HG02884 (cell line): ENCODE results near the gene OTUD7B.
A peak's percentile ranks its signal among the peaks of the same experiment; 100 is the strongest.
"Not testable (repeated sequence)": the region's sequence is repeated elsewhere in the genome, so short reads cannot be mapped to it uniquely, and the experiment has no call there.

Experiments
- ATAC-seq: cut with Tn5 transposase; IDR thresholded peaks from one replicate; pipeline ENCODE4 v1.9.1; 2021; ENCODE audit warnings: mild to moderate bottlenecking, moderate library complexity; ENCODE audit not compliant: unreplicated experiment

The OTUD7B gene

DNA sequence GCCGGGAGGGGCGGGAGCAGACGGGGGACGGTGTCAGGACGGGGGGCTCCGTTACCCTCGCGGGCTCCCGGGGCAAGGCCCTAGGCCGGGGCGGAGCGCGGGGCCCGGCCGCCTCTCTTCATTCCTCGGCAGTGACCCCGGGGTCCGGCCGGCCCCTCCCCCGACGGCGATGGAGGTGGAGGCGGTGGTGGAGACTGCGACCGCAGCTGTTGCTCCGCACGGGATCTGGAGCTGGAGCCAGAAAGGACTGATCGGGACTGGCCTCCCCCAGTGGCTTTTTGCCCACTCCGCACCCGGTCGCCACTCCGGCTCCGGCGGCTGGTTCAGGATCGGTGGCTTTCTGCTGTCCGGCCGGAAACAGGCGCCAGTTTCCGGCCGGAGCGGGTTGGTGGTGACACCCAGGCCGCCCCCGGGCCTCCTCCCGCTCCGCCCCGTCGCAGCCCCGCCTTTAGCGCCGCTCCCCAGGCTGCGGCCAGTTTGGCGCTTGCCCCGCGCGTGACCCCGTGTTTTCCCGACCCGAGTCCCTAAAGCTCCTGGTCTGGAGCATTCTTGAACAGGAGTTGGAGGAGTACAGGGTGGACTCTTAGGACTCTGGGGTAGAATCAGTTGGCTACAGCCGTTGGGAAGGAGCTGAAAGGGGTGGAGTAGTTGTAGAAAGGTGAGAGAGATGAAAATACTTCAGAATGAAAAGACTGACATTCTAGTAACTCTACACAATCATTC lies at the start of gene OTUD7B:
OTUD7B (minus strand) TSS at position 334 of the 723 bp plus-strand sequence. CDS start 33,216 bp downstream, outside the sequence.
- peak; percentile 77 for ATAC-seq

DNA sequence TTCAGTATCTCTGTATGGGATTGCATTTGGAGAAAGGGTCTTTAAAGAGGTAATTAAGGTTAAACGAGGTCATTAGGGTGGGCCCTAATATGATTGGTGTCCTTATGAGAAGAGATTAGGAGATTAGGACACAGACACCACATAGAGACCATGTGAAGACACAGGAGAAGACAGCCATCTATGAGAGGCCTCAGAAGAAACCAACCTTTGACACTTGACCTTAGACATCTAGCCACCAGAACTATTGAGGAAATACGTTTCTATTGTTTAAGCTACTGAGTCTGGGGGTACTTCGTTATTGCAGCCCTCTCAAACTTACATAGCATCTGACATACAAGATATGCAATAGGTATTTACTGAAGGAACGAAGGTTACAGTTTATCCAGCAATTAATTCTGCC lies 49.7 kb upstream of the OTUD7B start:
- no peak for ATAC-seq

DNA sequence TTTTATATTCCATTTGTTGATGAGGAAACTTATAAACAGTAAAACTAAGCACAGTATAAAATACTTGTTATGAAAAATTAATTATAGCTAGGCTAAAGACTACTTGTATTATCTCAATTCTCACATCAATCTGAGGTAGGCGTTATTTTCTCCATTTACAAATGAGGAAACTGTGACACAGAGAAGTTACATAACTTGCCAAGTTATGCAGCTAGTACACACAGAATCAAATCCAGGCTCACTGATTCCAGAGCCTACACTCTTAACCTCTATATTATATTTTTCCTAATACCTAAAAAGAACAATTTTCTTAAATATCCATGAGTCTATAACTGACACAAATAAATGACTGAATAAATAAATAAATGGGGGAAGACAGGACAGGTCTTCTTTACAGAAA lies 45.9 kb upstream of the OTUD7B start:
- ATAC-seq: no peak

DNA sequence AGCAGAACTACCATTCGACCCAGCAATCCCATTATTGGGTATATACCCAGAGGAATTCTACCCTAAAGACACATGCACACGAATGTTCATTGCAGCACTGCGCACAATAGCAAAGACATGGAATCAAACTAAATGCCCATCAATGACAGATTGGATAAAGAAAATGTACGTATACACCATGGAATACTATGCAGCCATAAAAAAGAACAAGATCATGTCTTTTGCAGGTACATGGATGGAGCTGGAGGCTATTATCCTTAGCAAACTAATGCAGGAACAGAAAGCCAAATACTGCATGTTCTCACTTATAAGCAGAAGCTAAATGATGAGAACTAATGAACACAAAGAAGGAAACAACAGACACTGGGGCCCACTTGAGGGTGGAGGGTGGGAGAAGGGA lies 45.0 kb upstream of the OTUD7B start:
- ATAC-seq: not testable (repeated sequence)

DNA sequence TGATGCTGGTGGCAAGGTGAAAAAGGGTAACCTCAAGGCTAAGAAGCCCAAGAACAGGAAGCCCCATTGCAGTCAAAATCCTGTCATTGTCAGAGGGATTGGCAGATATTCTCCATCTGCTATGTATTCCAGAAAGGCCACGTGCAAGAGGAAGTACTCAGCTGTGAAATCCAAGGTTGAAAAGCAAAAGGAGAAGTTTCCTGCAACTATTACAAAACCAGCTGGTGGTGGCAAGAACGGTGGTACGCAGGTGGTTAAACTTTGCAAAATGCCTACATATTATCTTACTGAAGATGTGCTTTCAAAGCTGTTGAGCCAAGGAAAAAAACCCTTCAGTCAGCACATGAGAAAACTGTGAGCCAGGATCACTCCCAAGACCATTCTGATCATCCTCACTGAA lies 43.4 kb upstream of the OTUD7B start:
- no peak for ATAC-seq

DNA sequence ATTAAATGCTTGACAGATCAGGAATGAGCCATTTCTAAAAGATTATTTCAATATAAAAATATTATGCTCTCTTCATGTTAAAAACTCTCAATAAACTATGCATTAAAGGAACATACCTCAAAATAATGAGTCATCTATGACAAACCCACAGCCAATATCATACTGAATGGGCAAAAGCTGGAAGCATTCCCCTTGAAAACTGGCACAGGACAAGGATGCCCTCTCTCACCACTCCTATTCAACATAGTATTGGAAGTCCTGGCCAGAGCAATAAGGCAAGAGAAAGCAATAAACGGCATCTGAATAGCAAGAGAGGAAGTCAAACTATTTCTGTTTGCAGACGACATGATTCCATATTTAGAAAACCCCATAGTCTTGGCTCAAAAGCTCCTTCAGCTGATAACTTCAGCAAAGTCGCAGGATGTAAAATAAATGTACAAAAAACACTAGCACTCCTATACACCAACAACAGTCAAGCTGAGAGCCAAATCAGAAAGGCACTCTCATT lies 41.4 kb upstream of the OTUD7B start:
- ATAC-seq: not testable (repeated sequence)

DNA sequence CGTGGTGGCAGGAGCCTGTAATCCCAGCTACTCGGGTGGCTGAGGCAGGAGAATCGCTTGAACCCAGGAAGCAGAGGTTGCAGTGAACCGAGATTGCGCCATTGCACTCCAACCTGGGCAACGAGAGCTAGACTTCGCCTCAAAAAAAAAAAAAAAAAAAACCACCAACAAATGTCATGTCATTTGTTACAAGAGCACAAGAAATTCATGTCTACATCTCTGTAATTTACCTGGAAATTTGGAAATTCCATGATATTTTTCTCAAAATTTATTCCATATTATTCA lies 40.5 kb upstream of the OTUD7B start:
- no peak for ATAC-seq

DNA sequence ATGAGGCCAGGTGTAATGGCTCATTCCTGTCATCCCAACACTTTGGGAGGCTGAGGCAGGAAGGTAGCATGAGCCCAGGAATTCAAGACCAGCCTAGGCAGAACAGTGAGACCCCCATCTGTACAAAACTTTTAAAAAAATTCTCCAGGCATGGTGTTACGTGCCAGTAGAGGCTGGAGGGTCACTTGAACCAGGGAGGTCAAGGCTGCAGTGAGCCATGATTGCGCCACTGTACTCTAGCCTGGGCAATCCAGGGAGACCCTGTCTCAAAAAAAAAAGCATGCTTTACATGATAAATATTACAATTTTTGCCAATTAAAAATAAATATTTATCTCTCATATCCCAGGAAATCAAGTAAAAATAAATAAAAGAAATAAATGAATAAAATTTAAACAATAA lies 39.4 kb upstream of the OTUD7B start:
- ATAC-seq: no peak

DNA sequence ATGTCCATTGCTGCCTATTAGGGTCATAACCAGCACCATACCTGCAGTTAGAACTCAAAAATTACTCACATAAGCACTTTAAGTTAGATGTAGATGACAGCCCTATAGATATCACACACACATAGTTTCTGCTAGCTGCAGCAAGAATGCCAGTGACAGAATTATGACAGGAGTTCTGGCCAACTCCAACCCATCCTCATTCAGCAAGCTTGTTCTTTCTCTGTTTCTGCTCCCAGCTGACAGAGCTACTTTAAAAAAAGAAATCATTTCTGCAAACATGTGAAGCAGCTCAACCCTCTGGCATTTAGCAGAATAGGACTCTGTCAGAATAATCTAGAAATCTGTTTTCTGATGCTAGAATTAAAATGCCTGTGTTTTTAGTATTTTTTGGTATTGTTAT lies 23.8 kb upstream of the OTUD7B start:
- ATAC-seq: no peak

DNA sequence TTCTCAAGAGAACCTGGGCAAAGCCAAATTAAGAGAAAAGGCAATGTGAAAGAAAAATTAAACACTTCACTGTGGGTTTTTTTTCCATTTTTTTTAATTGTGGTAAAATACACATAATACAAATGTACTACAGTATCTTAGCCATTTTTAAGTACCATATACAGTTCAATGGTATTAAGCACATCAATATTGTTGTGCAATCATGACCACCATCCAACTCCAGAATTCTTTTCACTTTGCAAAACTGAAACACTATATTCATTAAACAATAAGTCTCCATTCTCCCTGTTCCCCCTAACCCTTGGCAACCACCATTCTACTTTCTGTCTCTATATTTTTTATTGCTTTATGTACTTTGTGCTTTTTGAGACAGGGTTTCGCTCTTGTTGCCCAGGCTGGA lies 17.8 kb upstream of the OTUD7B start:
- ATAC-seq: no peak

DNA sequence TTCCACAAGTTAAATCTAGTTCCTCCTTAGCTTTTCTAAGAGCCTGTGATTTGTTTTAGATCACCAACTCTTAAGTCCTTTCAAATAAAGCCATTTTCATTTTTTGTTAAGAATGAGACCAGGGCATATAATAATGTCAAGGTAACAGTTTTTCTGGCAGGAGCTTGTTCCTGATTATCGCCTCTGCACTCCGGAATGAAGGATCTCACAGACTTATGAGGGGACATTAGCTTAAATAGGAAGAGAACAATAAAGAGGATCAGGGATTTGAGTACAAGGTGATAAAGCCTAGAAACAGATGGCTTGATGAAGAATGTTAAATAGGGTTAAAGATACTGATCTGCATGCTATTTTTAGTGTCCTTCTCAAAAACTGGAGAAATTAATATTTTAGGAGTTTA lies 13.6 kb upstream of the OTUD7B start:
- no peak for ATAC-seq

DNA sequence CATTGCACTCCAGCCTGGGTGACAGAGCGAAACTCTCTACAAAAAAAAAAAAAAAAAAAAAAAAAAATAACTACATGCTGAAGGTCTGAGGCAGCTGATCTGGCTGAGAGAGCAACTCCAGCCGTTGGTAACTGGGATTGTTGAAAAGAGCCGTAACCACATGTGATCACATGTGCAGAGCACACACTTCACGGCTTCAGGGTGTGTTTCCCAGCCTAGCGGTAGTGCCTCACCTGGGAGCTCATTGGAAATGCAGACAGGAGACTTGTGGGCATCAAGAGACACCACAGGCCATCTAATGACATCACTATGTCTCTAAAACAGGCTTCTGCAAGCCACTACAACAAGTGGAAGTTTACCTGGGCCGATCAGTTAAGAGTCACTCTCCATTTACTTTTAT lies 11.8 kb upstream of the OTUD7B start:
- no peak for ATAC-seq

DNA sequence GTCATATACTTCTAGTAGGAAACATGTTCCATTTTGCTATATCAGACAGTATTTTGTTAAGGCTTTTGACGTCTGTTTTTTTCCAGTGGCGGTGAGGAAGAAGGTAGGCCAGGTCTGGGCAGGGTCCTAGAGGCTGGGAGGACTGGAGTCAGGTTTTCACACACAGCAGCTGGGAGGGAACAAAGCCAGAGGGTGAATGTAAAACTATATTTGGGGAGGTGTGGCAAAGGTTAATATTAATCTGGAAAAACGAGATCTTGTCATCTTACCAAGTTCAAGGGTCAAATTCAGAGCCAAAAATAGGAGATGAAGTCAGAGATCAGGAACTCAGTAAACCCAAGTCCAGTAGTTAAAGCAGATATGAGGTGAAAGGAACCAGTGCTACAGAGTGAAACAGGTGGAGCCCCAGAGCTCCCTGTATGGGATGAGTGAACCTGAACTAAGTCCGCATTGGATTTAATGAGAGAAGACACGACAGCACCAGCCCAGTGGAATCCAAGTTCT lies 10.7 kb upstream of the OTUD7B start:
- ATAC-seq: no peak

DNA sequence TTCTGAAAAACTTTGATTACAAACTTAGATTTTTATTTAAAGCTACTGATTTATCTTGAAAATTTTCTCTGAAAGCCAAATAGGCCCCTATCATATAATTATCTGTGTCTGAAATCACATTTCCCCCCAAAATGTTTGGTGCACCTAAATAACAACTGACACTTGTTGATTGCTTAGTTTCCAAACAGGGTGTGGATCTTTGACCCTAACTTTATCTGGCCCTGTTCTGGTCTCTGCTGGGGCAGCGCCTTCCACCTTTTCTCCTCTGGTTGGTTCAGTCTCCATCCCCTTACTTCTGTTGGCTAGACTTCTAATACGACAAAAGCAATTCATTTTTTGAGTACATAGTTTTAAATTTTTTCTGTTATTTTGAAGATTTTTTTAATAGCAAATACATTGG lies 10.2 kb upstream of the OTUD7B start:
- ATAC-seq: no peak

DNA sequence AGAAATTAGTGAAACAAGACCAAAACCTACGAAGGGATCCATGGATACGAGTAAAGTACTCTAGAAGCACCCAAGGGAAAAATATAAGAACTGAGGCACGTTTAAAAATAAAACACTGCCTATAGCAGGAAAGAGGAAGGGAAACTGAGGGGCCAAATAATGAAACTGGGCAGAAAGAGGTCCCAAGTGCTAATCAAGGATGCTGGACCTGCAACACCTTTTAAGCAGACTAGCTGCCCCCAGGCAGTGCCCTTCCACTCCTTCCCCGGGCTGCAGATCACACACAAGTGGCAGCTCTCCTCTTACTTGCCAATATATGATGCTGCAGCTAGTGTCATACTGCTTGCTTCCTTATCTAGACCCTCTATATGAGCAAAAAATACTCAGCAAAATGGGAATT lies 7.6 kb upstream of the OTUD7B start:
- no peak for ATAC-seq

DNA sequence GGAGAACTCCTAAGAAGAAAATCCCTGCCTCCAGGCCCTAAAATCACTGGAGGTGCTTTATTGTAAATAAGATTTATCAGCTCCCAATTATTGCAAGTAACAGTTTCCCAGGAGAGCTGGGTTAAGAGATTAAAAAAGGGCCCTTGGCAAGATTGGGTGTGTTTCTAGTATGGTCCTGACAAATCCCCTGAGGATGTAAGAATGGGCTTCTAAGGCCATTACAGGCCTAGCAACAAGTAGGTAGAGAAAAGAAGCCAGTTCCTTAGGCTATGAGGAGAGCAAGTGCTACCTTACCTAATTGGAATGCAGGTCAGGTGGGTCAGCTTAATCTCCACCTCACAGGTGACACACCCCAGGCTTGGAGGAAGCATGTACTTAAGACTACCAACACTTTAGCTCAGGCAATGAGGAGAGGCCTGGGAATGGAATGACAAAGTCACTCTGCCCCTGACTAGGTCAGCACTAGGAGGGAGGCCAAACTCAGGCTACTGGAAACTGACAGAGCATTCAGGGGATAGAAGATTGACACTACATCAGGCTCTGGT lies 6.8 kb upstream of the OTUD7B start:
- no peak for ATAC-seq

DNA sequence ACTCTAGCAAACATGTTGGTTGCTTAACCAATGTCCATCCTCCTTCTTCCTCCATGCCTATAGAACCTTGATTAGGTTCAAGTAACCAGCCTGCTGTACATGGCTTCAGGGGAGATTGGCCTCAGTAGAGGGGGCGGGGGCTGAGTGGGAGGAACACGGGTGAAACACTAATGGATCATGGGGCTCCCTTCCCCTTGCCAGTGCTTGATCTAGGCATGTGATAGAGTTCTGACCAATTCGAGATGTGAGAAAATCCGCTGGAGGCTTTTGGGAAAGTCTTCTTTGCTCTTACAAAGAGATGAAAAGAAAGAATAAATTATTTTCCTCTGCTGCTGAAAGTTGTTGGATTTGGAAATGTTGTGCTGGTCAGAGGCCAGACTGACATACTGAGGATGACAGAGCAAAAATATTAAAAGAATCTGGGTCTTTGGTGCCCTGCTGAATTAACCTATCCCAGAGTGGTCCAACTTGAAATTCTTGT lies 5.2 kb upstream of the OTUD7B start:
- ATAC-seq: no peak

DNA sequence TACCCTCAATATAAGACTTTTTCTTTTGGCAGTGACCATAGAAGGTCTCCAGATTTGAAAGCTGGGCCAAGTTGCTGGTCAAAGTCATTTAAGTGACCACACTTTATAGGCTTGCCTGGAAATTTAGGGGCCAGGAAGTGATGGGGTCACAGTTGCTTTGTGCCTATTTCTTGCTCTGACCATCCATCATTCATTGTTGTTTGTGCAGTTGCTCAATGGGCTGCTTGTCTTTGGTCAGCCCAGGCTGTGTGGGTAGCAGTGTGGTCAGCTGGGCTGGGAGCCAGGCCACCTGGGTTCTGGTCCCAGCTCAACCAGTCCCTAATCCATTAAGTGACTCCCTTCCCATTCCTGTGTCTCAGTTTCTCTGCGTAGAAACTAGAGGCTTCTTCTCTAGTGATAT lies 2.1 kb upstream of the OTUD7B start:
- no peak for ATAC-seq

DNA sequence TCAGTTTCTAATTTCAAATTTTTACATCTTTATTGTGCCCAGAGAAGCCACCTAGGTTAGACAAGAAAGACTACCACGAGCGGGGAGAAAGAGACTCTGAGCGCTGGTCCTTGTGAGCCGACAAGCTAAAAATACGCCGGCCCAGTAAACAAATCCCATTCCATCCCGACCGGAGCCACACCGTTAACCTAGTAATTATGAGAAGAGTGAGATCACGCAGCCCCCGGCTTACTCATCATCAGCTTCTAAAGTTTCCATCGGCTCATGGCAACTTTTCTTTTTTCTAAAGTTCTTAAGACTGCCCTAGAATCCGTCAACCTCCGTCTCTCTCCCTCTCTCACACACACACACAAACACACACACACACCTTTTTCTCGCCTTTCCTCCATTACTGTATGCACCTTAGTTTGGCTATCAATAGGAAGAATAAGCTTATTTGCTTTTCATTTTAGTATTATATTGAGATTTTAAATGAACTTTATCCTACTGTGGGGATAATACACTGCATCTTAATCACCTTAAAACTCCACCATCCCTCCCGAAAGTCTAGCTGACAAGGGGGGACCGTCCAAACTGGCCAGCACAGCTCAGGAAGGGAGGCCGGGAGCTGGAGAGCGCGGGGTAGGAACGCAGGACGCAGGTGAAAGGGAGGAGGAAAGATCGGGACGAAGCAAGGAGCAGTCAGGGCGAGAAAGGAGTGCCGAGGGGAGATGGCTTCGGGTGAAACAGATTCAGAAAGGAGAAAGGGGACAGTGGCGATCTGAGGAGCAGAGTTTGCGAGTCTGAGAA lies 728 bp downstream of the OTUD7B start:
- ATAC-seq: no peak

DNA sequence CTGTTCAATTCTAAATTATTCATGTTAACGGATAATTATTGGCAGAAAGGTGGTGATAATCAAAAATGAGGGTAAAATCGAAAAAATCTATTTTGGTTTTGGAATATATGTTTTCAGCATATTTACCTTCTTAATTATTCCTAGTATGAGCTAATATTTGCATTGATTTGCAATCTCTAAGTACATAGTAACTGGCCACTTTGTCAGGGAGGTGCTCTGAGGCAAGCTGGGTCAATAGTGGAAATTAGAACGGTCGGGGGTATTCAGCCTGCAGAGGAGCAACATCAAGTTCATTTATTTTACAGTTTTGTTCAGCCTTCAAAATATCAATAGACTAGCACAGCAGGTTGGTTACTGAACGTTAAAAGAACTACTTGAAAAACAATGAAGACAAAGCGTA lies 1.8 kb downstream of the OTUD7B start:
- ATAC-seq: no peak

DNA sequence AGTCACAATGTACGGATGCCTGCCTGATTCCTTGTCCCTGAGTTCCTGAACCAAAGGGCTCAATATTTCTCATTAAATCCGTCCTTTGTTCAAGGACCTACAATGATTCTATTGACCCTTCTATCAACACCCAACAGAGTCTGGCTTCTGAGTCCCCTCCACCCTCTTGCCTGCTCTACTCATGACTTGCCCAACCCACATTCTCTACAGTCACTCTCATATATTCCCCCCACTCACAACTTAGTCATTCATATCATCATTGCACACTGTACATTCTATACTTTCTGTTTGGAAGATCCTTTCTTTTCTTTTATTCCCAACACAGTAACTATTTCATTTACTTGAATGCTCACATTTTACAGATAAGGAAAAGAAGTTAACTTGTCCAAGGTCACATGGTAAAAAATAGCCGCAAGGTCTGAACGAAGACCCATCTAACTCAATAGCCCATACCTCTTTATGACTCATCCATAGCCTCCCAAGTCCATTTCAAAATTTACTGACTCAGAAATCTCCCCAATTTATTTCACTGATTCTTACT lies 3.6 kb downstream of the OTUD7B start:
- no peak for ATAC-seq

DNA sequence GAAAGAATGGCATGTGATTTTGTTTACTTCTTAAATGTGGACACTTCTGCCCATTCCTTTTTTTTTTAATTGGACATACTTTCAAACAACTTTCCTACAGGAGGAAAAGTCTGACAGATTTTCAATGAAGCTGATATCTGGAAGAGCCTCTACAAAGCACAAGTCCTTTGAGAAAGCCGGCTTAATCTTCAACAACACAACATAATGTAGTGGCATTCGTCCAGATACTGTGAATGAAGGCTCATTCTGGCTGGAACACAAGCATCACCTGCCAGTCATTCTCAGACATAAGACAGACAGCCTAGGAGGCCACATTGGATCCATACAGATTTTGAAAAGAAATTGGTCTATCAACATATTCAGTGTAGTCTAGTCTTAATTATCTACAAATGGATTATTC lies 4.9 kb downstream of the OTUD7B start:
- no peak for ATAC-seq
